Upper lobe of left lung (tissue), 6 donors: Measurements from ENCODE around the gene SERPINB10. TPM values are rescaled to one million over a fixed set of nuclear protein-coding genes. Genes with fewer than 3 reads are reported as not detected.

ENCODE experiments used
- ATAC-seq, 2 donors: fragments of 200-7000 bp; cut with Tn5 transposase; one replicate each; pipeline ENCODE4 v1.9.1; 2022; ENCODE audit warnings: mild to moderate bottlenecking in 2 of 2, moderate library complexity in 2 of 2; ENCODE audit not compliant: low FRiP score in 2 of 2
- DNase-seq, 2 donors: peaks; one replicate each; pipeline ENCODE4 v3.0.0-alpha.2; 2019 to 2020
- H3K27ac ChIP-seq, 4 donors: fragments of 200-600 bp; sonication (generic); one replicate each; pipeline ENCODE4 v1.5.1; 2016 to 2019
- H3K27me3 ChIP-seq, 4 donors: fragments of 200-600 bp; sonication (generic); one replicate each; pipeline ENCODE4 v1.5.1; 2017 to 2019
- H3K36me3 ChIP-seq, 4 donors: fragments of 200-600 bp; sonication (generic); one replicate each; pipeline ENCODE4 v1.5.1; 2016 to 2019
- H3K4me1 ChIP-seq, 4 donors: fragments of 200-600 bp; sonication (generic); one replicate each; pipeline ENCODE4 v1.5.1; 2018 to 2019
- H3K4me3 ChIP-seq, 4 donors: fragments of 200-600 bp; sonication (generic); one replicate each; pipeline ENCODE4 v1.5.1; 2017 to 2019; ENCODE audit warnings: mild to moderate bottlenecking in 2 of 4, moderate library complexity in 1 of 4
- H3K9me3 ChIP-seq, 4 donors: fragments of 200-600 bp; sonication (generic); one replicate each; pipeline ENCODE4 v1.5.1; 2018 to 2019
- EP300 ChIP-seq, 4 donors: sonication (generic); formaldehyde crosslinking; IDR thresholded peaks; one replicate each; pipeline ENCODE4 v1.5.1; 2017; ENCODE audit warnings: antibody characterized with exemption in 4 of 4, control low read depth in 2 of 4
- POLR2A ChIP-seq, 4 donors: fragments of 450-650 bp; IDR thresholded peaks; one replicate each; pipeline ENCODE4 v1.5.1; 2016 to 2017; ENCODE audit warnings: antibody characterized with exemption in 4 of 4, mild to moderate bottlenecking in 2 of 4
- POLR2AphosphoS5 ChIP-seq, 2 donors: sonication (generic); formaldehyde crosslinking; IDR thresholded peaks; one replicate each; pipeline ENCODE4 v1.5.1; 2017; ENCODE audit warnings: antibody characterized with exemption in 2 of 2
- WGBS, 2 donors: methylation state at CpG; one replicate each; pipeline ENCODE4 v1.1.5; 2017 to 2018; 5-methylcytosine and 5-hydroxymethylcytosine counted together
- total RNA-seq, 6 donors: library from RNA; depleted of rRNA in 4 of 6; stranded (reverse); fragments of >200 nt in 4 of 6; gene quantifications; one replicate each; pipeline versions ENCODE4 v1.1.0 to v1.2.1, GENCODE V29; 2016 to 2021
- TF ChIP-seq, protein P1 (sequence below), 6 experiments: fragments of 450-650 bp in 4 of 6; fragments of 200-600 bp in 2 of 6; sonication (generic) in 2 of 6; IDR thresholded peaks; one replicate each; pipeline ENCODE4 v1.5.1; 2016 to 2019; ENCODE audit warnings: antibody characterized with exemption in 6 of 6
- donor health status: DM: no; HTN: no; CAD: no; lungs with moderate emphysema.
- donor health status: DM: no; HTN: yes; CAD: no; lungs with severe emphysema.

Gene SERPINB10
- total RNA-seq, 6 donors from 2014 or later = 0.11 to 0.30 TPM; not detected in 4

DNA sequence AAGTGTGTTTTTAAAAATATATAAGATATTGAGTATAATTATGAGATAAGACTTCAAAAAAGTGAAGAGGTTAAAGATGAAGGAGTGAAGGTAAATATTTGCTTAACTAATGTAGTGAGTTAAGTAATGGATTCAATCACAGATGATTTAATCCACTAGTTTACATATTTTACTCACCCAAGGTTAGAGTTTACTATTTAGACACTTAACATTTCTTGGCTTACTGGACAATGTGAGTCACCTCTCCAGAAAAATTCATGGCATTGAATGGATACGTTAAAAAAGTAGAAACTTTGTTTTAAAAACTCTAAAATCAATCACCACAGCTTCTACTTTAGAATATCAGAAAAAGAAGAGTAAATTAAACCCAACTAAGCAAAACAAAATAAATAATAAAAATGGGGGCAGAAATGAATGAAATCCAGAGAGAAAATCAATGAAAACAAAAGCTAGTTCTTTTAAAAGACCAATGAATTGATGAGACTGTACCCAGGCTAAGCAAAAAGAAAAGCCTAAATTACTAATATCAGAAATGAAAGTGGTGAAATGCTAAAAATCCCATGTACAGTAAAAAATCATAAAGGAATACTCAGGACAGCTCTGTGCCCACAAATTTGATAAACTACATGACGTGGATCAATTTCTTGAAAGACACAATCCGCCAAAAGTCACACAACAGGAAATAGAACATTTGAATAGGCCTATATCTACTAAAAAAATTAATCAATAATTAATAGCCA, 39.5 kb downstream of the SERPINB10 start:
- no peak for ATAC-seq
- no peaks in the 10 kb centered on the region for H3K36me3 ChIP-seq
- WGBS, 2 donors = 83% methylated on average over 3 of the region's 3 CpGs

DNA sequence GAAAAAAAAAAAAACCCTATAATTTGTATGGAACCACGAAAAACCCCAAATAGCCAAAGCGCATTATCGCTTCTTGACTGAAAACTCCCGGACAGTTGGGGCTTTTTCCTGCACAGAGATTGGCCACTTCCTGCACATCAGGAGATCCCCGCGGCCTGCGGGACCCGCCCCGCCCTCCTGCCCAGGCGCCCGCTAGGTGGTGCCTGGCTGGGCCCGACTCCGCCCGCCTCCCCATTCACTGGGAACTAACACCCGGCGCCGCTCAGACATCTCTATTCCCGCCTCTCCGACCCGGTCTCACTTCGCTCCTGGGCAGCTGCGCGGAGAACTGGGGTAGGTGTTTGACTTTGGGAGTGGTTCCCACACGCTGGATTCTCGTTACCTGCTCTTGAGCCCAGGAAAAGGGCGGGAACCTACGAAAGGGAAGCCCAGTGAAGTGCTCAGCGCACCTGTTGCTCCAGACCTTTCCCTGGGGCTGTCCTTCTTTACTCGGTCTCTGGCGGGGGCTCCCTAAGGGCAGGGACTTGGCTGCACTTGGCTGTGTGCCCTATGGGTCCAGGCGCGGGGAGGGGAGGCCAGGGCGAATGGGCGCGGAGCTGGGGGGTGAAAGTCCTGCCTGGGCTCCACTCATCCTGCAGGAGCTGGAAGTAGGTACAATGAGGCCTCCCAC, 41.4 kb downstream of the SERPINB10 start, which contains the start of gene HMSD:
TSS of gene HMSD (plus strand) at position 234 of the 670 bp plus-strand sequence. CDS start 4,155 bp downstream, outside the sequence.
- Histone ChIP-seq H3K4me3 (peak within 1 kb of the TSS in 3 of 4 donors; percentile 23 to 44 (median 34)), H3K9me3 (no peaks in the 10 kb centered on the region), H3K36me3 (no peaks in the 10 kb centered on the region), H3K4me1 (peaks cover 0 to 12% (median 7%) of the 10 kb centered on the region in 4 donors), H3K27me3 (no peaks in the 10 kb centered on the region), H3K27ac (peak within 1 kb of the TSS; percentile 3 to 57 (median 49))
- WGBS, 2 donors = 16 to 19% methylated on average over 35 of the region's 35 CpGs
- TF ChIP-seq EP300 (IDR thresholded peaks at IDR 0.05) (no peak), POLR2AphosphoS5 (IDR thresholded peaks at IDR 0.05) (peak in 1 of 2 donors; percentile 8), POLR2A (IDR thresholded peaks at IDR 0.05) (no peak)
- TF ChIP-seq, protein P1, sequence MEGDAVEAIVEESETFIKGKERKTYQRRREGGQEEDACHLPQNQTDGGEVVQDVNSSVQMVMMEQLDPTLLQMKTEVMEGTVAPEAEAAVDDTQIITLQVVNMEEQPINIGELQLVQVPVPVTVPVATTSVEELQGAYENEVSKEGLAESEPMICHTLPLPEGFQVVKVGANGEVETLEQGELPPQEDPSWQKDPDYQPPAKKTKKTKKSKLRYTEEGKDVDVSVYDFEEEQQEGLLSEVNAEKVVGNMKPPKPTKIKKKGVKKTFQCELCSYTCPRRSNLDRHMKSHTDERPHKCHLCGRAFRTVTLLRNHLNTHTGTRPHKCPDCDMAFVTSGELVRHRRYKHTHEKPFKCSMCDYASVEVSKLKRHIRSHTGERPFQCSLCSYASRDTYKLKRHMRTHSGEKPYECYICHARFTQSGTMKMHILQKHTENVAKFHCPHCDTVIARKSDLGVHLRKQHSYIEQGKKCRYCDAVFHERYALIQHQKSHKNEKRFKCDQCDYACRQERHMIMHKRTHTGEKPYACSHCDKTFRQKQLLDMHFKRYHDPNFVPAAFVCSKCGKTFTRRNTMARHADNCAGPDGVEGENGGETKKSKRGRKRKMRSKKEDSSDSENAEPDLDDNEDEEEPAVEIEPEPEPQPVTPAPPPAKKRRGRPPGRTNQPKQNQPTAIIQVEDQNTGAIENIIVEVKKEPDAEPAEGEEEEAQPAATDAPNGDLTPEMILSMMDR (IDR thresholded peaks at IDR 0.05) = peak; percentile 11 to 36 (median 32)
- DNase-seq = peak; percentile 88 to 93
- peak; percentile 89 to 92 for ATAC-seq

More for the DNA sequence above, 39.5 kb downstream of the SERPINB10 start:
- H3K27ac ChIP-seq = no peak overlapping the region
- H3K27me3 ChIP-seq = no peaks in the 10 kb centered on the region
- TF ChIP-seq, protein P1 (IDR thresholded peaks at IDR 0.05) = no peak
- TF ChIP-seq POLR2AphosphoS5 (IDR thresholded peaks at IDR 0.05) (no peak), POLR2A (IDR thresholded peaks at IDR 0.05) (no peak), EP300 (IDR thresholded peaks at IDR 0.05) (no peak)
- H3K4me1 ChIP-seq = peaks cover 0 to 12% (median 7%) of the 10 kb centered on the region in 4 donors
- DNase-seq = no peak
- H3K4me3 ChIP-seq = no peak overlapping the region
- H3K9me3 ChIP-seq = no peaks in the 10 kb centered on the region

DNA sequence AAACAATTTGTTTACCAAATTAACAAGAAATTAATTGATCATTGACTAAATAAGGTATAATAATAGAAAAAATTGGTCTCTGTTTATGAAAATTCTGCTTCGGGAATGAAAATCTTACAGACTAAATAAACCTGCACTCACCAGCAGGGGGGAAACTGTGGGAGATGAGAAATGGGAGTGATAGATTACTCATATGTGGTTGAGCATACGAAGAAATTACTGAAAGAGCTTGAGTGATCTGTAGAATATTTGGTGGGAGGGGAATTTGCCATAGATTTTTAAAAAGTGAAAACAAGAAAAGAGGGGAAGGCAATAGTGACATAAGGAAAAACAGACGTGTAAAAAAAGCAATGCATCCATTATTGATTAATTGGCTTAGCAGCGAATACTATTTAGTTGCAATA, 43.5 kb downstream of the SERPINB10 start:
- Histone ChIP-seq H3K27ac (no peak overlapping the region), H3K36me3 (no peaks in the 10 kb centered on the region), H3K9me3 (no peaks in the 10 kb centered on the region), H3K27me3 (no peaks in the 10 kb centered on the region), H3K4me1 (peaks cover 0 to 12% (median 7%) of the 10 kb centered on the region in 4 donors), H3K4me3 (no peak overlapping the region)
- DNase-seq (no peak), ATAC-seq (no peak)
- TF ChIP-seq POLR2A (IDR thresholded peaks at IDR 0.05) (no peak), EP300 (IDR thresholded peaks at IDR 0.05) (no peak), POLR2AphosphoS5 (IDR thresholded peaks at IDR 0.05) (no peak)
- TF ChIP-seq, protein P1 (IDR thresholded peaks at IDR 0.05) = no peak
- 75 to 76% methylated on average over 4 of the region's 4 CpGs for WGBS, 2 donors

DNA sequence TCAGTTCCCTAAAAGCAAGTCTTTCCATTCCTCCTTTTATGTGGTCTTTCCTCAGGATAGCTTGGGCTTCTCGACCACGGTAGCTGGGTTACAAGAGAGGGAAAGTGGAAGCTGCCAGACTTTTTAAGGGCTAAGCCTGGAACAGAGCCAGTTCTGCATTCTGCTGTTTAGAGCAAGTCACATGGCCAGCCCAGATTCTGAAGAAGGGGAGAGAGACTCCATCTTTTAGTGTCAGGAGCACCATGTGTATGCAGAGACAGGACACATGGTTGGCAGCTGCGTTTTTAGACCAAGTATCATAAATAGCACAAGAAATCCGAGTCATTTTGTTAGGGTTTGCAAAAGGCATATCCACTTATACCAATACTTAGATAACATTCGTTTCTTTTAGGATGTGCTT, 46.1 kb downstream of the SERPINB10 start:
- Histone ChIP-seq H3K27ac (no peak overlapping the region), H3K9me3 (no peaks in the 10 kb centered on the region), H3K4me3 (no peak overlapping the region), H3K4me1 (peaks cover 0 to 11% (median 6%) of the 10 kb centered on the region in 4 donors), H3K36me3 (no peaks in the 10 kb centered on the region), H3K27me3 (no peaks in the 10 kb centered on the region)
- no peak for DNase-seq
- no peak for ATAC-seq
- TF ChIP-seq EP300 (IDR thresholded peaks at IDR 0.05) (no peak), POLR2AphosphoS5 (IDR thresholded peaks at IDR 0.05) (no peak), POLR2A (IDR thresholded peaks at IDR 0.05) (no peak)
- TF ChIP-seq, protein P1 (IDR thresholded peaks at IDR 0.05) = no peak
- WGBS, 2 donors = 43 to 49% methylated on average over 5 of the region's 5 CpGs
